Uterus (tissue), 2 donors: ENCODE data around the gene DNMT1.

Source experiments
- POLR2A ChIP-seq, 2 donors: fragments of 450-650 bp; IDR thresholded peaks; one replicate each; pipeline ENCODE4 v1.6.1; 2016; ENCODE audit warnings: antibody characterized with exemption in 2 of 2, mild to moderate bottlenecking in 1 of 2, moderate library complexity in 1 of 2
- TF ChIP-seq, protein P1 (sequence below), 4 experiments: fragments of 200-600 bp in 2 of 4; fragments of 450-650 bp in 2 of 4; sonication (generic) in 2 of 4; IDR thresholded peaks; one replicate each; pipeline ENCODE4 v1.5.1; 2016 to 2019; ENCODE audit warnings: antibody characterized with exemption in 4 of 4, mild to moderate bottlenecking in 2 of 4, moderate library complexity in 1 of 4

DNA sequence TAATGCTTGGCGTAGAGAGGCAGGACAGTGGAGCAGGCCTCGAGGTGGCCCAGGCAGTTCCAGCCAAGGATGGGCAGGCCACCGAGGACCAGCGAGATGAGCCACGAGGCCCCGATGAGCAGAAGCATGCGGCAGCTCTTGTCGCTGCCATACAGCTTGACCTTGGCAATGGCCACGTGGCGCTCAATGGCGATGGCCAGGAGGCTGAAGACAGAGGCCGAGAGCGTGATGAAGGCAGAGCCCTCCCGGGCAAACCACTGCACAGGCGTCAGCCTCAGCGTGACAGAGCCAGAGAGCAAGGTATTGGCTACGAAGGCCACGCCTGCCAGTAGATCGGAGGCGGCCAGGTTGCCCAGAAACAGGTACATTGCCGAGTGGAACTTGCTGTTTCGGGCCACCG is 29.6 kb upstream of the DNMT1 start:
- no peak for TF ChIP-seq POLR2A (IDR thresholded peaks at IDR 0.05)
- TF ChIP-seq, protein P1, sequence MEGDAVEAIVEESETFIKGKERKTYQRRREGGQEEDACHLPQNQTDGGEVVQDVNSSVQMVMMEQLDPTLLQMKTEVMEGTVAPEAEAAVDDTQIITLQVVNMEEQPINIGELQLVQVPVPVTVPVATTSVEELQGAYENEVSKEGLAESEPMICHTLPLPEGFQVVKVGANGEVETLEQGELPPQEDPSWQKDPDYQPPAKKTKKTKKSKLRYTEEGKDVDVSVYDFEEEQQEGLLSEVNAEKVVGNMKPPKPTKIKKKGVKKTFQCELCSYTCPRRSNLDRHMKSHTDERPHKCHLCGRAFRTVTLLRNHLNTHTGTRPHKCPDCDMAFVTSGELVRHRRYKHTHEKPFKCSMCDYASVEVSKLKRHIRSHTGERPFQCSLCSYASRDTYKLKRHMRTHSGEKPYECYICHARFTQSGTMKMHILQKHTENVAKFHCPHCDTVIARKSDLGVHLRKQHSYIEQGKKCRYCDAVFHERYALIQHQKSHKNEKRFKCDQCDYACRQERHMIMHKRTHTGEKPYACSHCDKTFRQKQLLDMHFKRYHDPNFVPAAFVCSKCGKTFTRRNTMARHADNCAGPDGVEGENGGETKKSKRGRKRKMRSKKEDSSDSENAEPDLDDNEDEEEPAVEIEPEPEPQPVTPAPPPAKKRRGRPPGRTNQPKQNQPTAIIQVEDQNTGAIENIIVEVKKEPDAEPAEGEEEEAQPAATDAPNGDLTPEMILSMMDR (IDR thresholded peaks at IDR 0.05), result no peak
